GOT3 (cell line): ENCODE measurements around the gene MYEOV.

ENCODE experiments used
- DNase-seq: peaks from one replicate; lab custom pipeline; 2025; ENCODE audit warnings: mixed read lengths; lab: John Stamatoyannopoulos, UW

MYEOV gene

DNA sequence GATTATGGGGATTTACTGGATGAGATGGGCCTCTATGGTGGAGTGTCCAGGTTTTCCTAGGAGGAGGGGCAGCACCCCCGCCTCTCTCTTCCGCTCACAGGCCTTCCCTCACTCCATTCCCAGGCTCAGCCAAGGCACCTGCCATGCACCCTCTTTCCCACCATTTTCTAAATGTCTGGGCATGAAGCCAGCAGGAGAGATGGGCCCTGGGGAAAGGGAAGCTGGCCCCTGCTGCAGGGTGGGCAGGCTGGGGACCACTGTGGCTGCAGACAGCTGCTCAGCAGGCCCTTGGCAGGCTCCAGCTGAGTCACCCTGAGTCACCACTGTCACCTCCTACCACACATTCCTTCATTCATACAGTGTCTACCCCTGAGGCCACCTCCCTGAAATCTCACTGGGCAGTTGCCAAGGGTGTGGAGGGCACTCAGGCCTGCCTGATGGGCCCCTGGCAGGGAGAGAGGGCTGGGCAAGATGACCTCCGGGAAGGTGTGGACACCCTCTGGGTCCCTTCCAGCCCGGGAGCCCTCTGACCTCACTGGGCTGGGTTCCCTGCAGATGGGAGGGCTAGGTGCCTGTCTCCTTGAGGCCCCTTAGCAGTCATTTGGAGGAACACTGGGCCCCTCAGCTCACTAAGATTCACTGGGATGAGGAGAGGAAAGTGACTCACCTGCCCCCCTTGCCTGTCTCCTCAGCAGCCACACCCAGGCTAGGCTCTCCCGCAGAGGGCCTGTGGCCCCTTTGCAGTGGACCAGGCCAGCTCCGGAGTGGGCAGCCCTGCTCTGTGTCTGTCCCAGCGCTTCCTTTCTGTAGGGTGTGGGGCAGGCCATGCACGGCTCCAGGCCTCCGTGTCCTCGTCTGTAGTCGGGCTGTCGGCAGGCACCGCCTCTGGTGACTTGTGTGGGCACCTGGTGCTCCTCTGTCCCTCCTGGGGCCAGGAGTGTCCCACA is 7.8 kb downstream of the MYEOV start:
- DNase-seq, result peak; percentile 44

- no peak for DNase-seq
Measured at GRCh38 chr11:69302447-69303020, 8.6 kb downstream of the MYEOV start.

- DNase-seq, result no peak
Measured at GRCh38 chr11:69303427-69303826, 9.5 kb downstream of the MYEOV start.

- DNase-seq, result no peak
Measured at GRCh38 chr11:69304258-69304657, 10.3 kb downstream of the MYEOV start.

- DNase-seq, result no peak
Measured at GRCh38 chr11:69304686-69305085, 10.7 kb downstream of the MYEOV start.

DNA sequence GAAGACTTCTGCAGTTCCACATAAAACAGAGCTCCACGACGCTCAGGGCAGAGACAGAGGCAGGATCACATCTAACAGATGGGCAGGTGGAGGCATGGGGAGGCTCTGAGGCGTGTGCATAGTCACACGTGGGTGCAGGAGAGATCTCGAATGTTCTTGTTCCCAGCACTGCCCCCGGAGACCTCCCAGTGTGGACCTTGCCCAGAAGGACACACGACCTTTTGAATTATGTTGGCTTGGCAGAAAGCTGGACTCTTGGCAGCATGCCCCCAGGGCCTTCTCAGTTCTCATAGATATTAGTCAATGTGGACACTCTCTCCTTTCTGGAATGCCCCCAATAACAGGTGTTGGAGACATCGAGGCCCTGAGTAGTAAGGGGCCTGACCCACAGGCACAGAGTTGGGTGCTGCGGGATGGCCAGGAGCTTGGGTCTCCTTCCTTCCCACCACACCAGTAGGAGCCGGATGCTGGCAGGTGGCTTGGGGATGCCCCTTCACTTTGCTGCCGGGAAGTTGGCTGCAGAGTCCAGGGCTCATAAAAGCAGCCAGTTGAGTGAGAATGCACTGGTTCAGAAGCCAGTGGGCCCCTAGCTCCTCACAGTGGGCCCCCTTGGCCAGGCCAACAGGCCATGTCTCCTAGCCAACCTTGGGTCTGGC is 12.1 kb downstream of the MYEOV start:
- no peak for DNase-seq

- no peak for DNase-seq
Measured at GRCh38 chr11:69306821-69307220, 12.9 kb downstream of the MYEOV start.

GRCh38 chr11:69307421-69307820 is 13.5 kb downstream of the MYEOV start:
- no peak for DNase-seq

DNA sequence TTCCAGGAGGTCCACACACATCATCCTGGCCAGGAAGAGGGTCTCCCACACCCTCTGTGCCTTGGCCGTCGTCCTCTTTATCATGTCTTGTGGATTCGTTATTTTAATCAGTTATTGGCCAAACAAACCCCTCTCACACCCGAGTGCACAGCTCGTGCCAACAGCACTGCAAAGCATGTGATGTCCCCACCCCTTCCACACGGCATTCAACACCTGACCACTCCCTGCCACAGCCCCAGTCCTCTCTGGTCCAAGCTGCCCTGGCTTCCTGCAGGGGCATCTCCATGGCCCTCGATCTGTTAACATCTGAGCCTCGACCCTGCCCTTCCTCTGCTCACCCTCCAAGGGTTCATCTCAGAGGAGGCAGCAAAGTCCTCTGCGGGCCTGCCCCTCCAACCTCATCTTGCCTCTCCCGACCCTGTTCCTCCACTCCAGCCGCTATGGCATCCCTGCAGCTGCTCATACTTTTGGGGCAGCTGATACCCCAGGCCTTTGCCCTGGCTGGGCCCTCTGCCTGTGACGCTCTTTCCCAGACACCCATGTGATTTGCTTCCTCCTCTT is 14.0 kb downstream of the MYEOV start:
- no peak for DNase-seq

- no peak for DNase-seq
Measured at GRCh38 chr11:69308491-69308911, 14.5 kb downstream of the MYEOV start.

- DNase-seq, result no peak
Measured at GRCh38 chr11:69308936-69309615, 15.1 kb downstream of the MYEOV start.

DNA sequence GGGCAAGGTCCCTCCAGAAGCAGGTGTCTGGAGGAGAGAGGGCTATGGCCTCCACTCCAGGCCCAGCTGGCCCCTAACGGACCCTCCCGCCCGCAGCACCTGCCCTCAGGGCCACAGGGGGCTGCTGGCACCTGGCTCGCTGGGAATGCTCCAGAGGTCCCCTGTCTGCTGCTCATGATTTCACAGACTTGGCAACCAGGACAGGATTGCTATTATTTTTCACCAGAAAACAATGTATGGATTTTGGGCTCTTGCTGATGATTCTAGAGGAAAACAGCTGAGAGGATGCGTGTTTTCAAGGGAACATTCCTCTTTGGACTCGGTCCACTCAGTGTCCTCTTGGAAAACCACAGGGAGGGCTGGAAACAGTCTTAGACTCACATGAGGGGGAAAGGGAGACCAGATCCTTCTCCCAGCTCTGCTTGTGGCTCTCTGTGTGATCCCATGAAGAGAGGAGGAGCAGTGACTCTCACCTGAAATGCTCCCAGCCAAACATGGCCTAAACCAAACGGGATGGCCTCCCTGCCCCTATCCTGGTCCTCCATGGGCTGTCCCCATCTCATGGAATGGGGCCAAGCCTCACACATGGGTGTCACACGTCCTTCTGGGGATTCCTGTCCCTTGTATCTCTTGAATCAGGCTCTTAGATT is 15.8 kb downstream of the MYEOV start:
- DNase-seq, result no peak

GRCh38 chr11:69310351-69310750 is 16.4 kb downstream of the MYEOV start:
- DNase-seq, result no peak

DNA sequence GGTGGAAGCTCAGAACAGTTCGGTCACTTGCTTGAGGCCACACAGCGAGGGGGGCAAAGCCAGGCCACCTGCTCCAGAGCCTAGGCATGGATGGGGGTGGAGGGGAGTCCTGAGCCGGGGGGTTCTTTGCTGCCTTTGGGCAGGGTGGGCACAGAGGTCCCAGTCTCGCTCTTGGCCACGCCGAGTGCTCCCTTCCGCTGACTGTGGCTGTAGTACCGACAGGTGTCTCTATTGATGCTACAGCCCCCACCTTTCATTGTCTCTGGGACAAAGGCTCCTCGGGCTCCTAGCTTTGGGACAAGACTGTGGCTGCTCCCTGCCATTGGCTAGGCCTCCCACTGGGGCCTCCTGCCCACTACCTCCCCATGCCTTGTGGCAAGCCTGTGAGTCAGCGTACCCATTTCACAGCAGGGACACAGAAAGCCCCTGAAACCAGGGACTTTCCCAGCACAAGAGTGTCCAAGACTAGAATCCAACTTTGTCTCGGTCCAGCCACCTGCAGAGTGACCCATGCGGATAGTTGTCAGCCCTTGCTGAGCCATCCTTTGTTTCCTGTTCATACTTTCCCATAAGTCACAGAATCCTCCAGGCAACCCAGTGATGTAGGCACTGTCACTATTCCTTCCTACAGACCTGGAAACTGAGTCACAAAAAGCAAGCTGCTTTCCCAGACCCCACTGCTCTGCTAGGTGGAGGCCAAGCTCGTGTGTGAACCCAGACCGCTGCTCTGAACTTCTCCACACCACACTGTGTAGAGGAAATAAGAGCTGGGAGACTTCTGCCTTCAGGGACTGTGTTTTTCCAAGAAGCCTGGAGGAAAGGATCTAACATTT is 17.2 kb downstream of the MYEOV start:
- DNase-seq, result no peak

- no peak for DNase-seq
Measured at GRCh38 chr11:69311767-69312385, 17.9 kb downstream of the MYEOV start.

GRCh38 chr11:69312453-69313404 is 18.8 kb downstream of the MYEOV start:
- no peak for DNase-seq

DNA sequence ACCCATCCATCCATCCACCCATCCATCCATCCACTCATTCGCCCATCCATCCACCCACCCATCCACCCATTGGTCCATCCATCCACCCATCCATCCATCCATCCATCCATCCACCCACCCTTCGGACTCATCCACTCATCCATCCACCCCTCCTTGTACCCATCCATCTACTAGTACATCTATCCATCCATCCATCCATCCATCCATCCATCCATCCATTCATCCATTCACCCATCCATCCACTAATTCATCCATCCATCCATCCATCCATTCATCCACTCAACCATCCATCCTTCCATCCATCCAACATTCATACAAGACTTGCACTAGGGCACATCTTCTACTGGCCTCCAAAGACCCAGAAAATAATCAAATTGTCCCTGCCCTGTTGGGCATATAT is 20.0 kb downstream of the MYEOV start:
- no peak for DNase-seq

GRCh38 chr11:69314555-69314954 is 20.6 kb downstream of the MYEOV start:
- no peak for DNase-seq

GRCh38 chr11:69316956-69317355 is 23.0 kb downstream of the MYEOV start:
- no peak for DNase-seq
